Progenitor cell of endocrine pancreas (in vitro differentiated cells): ENCODE measurements around the gene ZNF610. TPM values are rescaled to one million over a fixed set of nuclear protein-coding genes. Genes with fewer than 3 reads are reported as not detected.

Source experiments
- DNase-seq: peaks from one replicate; pipeline ENCODE4 v3.0.0; 2021; ENCODE audit warnings: low spot score; ENCODE audit not compliant: unreplicated experiment
- H3K27ac Mint-ChIP-seq: 2 replicates; pipeline ENCODE4 v1.8.0; 2021; ENCODE audit warnings: mild to moderate bottlenecking, moderate library complexity, mixed read lengths
- H3K27me3 Mint-ChIP-seq: 2 replicates; pipeline ENCODE4 v1.8.0; 2021; ENCODE audit warnings: mixed read lengths
- H3K36me3 Mint-ChIP-seq: 2 replicates; pipeline ENCODE4 v1.8.0; 2022; ENCODE audit warnings: mixed read lengths; ENCODE audit not compliant: insufficient read depth
- H3K4me1 Mint-ChIP-seq: 2 replicates; pipeline ENCODE4 v1.8.0; 2021; ENCODE audit warnings: low read depth, mixed read lengths
- H3K4me3 Mint-ChIP-seq: 2 replicates; pipeline ENCODE4 v1.8.0; 2021; ENCODE audit warnings: low read depth, mild to moderate bottlenecking, moderate library complexity, mixed read lengths
- H3K9me3 Mint-ChIP-seq: 2 replicates; pipeline ENCODE4 v1.8.0; 2021; ENCODE audit warnings: low read depth, mixed read lengths
- CTCF ChIP-seq: fragments of 200-600 bp; sonication (generic); IDR thresholded peaks from one replicate; pipeline ENCODE4 v1.5.0; 2021; ENCODE audit warnings: antibody characterized with exemption, mild to moderate bottlenecking; ENCODE audit not compliant: unreplicated experiment
- total RNA-seq: library from RNA; stranded (reverse); gene quantifications from 2 replicates; pipeline ENCODE4 v1.2.1, GENCODE V29; 2021

ZNF610 gene
- total RNA-seq, 1 donor from 2014 or later, result 27.1 TPM

GRCh38 chr19:52398081-52398441 is 62.0 kb downstream of the ZNF610 start:
- no peaks in the 10 kb centered on the region for H3K27me3 Mint-ChIP-seq
- DNase-seq, result no peak
- H3K4me1 Mint-ChIP-seq, result peaks cover 9% of the 10 kb centered on the region
- peaks cover 27% of the 10 kb centered on the region for H3K36me3 Mint-ChIP-seq
- peak overlapping the region; percentile 89 for H3K4me3 Mint-ChIP-seq
- no peak for TF ChIP-seq CTCF
- peaks cover 3% of the 10 kb centered on the region for H3K9me3 Mint-ChIP-seq
- H3K27ac Mint-ChIP-seq, result peak overlapping the region; percentile 93

- no peak for TF ChIP-seq CTCF
- H3K27me3 Mint-ChIP-seq, result no peaks in the 10 kb centered on the region
- no peak overlapping the region for H3K4me3 Mint-ChIP-seq
- no peaks in the 10 kb centered on the region for H3K4me1 Mint-ChIP-seq
- peaks cover 37% of the 10 kb centered on the region for H3K9me3 Mint-ChIP-seq
- no peak for DNase-seq
- H3K36me3 Mint-ChIP-seq, result peaks cover 64% of the 10 kb centered on the region
- H3K27ac Mint-ChIP-seq, result no peak overlapping the region
Observed at GRCh38 chr19:52410276-52410675, 74.2 kb downstream of the ZNF610 start.

- H3K9me3 Mint-ChIP-seq, result peaks cover 44% of the 10 kb centered on the region
- TF ChIP-seq CTCF, result no peak
- H3K4me1 Mint-ChIP-seq, result no peaks in the 10 kb centered on the region
- H3K27me3 Mint-ChIP-seq, result no peaks in the 10 kb centered on the region
- H3K36me3 Mint-ChIP-seq, result peaks cover 37% of the 10 kb centered on the region
- DNase-seq, result no peak
- H3K4me3 Mint-ChIP-seq, result no peak overlapping the region
- no peak overlapping the region for H3K27ac Mint-ChIP-seq
Observed at GRCh38 chr19:52415711-52416110, 79.7 kb downstream of the ZNF610 start.

Other genes starting within 250 kb of the ZNF610 start
- gene ZNF841, start 240.5 kb upstream of the ZNF610 start, total RNA-seq, result 30.4 and 30.7 TPM in 2 replicates
- 24.0 and 28.5 TPM in 2 replicates for gene ZNF616, start 196.3 kb upstream of the ZNF610 start, total RNA-seq
- 30.2 and 32.6 TPM in 2 replicates for gene ZNF836, start 164.6 kb upstream of the ZNF610 start, total RNA-seq
- 299 and 307 TPM in 2 replicates for gene PPP2R1A, start 146.2 kb upstream of the ZNF610 start, total RNA-seq
- gene ZNF766, start 66.7 kb upstream of the ZNF610 start, total RNA-seq, result 27.1 and 29.4 TPM in 2 replicates
- gene ZNF480, start 39.1 kb upstream of the ZNF610 start, total RNA-seq, result 25.7 and 27.2 TPM in 2 replicates
- gene ZNF880, start 33.7 kb downstream of the ZNF610 start, total RNA-seq, result 34.1 and 36.7 TPM in 2 replicates
- 42.8 and 44.5 TPM in 2 replicates for gene ZNF528, start 61.6 kb downstream of the ZNF610 start, total RNA-seq
- gene ZNF534, start 92.9 kb downstream of the ZNF610 start, total RNA-seq, result 0.22 and 0.49 TPM in 2 replicates
- gene ZNF578, start 117.3 kb downstream of the ZNF610 start, total RNA-seq, result 2.8 and 3.0 TPM in 2 replicates
- gene ZNF808, start 191.4 kb downstream of the ZNF610 start, total RNA-seq, result 38.6 and 41.6 TPM in 2 replicates
- 29.7 and 34.7 TPM in 2 replicates for gene ZNF701, start 234.0 kb downstream of the ZNF610 start, total RNA-seq